HG03045 (cell line): ENCODE measurements around the gene STARD8.
"Not testable (repeated sequence)": the region's sequence is repeated elsewhere in the genome, so short reads cannot be mapped to it uniquely, and the experiment has no call there.

ENCODE experiments used
- ATAC-seq: cut with Tn5 transposase; IDR thresholded peaks from one replicate; pipeline ENCODE4 v1.9.1; 2021; ENCODE audit warnings: mild to moderate bottlenecking, moderate library complexity; ENCODE audit not compliant: unreplicated experiment

The STARD8 gene, protein sequence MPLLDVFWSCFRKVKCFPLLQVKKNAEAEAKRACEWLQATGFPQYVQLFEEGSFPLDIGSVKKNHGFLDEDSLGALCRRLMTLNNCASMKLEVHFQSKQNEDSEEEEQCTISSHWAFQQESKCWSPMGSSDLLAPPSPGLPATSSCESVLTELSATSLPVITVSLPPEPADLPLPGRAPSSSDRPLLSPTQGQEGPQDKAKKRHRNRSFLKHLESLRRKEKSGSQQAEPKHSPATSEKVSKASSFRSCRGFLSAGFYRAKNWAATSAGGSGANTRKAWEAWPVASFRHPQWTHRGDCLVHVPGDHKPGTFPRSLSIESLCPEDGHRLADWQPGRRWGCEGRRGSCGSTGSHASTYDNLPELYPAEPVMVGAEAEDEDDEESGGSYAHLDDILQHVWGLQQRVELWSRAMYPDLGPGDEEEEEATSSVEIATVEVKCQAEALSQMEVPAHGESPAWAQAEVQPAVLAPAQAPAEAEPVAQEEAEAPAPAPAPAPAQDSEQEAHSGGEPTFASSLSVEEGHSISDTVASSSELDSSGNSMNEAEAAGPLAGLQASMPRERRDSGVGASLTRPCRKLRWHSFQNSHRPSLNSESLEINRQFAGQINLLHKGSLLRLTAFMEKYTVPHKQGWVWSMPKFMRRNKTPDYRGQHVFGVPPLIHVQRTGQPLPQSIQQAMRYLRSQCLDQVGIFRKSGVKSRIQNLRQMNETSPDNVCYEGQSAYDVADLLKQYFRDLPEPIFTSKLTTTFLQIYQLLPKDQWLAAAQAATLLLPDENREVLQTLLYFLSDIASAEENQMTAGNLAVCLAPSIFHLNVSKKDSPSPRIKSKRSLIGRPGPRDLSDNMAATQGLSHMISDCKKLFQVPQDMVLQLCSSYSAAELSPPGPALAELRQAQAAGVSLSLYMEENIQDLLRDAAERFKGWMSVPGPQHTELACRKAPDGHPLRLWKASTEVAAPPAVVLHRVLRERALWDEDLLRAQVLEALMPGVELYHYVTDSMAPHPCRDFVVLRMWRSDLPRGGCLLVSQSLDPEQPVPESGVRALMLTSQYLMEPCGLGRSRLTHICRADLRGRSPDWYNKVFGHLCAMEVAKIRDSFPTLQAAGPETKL

DNA sequence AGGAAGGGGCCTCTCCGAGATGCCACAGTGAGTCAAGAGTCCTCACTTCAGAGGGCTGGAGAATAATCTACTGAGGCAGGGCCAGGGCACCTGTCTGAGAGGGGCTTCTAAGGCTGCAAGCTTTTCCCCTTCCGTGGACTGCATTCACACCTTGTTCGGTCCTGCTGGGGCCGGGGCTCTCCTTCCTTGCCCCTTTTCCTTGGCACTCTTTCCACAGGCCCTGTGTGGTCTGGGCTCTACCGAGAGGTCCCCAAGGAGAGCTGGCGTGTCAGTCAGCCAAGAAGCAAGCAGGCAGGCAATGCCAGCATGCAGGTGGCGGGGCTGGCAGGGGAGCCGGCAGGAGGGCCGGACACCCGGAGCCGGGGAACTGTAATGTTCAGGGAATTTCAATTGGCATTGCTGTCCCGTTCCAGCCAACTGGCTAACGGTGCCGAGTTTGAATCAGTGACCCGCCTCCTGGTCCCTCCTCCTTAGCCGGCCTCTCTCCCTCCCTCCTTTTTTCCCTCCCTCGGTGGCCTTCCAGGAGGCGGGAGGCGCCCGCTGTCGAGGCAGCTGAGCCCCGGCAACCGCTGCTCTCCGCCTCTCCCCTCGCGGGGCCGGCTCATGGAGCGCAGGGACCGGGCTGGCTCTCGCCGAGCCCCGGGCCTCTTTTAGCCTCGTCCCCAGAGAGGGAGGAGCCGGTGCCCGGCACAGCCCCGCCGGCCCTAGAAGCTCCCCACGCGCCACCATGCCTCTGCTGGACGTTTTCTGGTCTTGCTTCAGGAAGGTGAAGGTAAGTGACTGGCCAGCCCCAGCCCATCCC, at the start of gene STARD8:
Gene STARD8 (plus strand): TSS at position 511 of the 802 bp plus-strand sequence. CDS start 217 bp downstream, at position 728.
- no peak for ATAC-seq

DNA sequence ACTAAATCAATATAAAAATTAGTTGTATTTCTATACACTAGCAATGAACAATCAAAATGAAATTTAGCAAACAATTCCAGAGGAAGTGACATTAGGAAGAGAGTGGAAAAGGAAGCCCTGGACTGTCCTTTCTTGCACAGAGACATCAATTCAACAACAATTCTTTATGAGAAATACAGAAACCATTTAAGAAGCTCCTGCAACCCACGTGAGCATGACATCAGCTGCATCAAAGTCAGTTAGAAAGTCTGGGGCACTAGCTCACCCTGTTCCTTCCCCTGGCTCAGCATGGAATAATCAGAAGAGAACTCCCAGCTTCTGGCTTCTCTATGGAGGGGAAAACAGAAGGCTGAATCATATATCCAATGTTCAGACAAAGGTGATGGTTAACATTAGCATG, 48.6 kb upstream of the STARD8 start:
- no peak for ATAC-seq

DNA sequence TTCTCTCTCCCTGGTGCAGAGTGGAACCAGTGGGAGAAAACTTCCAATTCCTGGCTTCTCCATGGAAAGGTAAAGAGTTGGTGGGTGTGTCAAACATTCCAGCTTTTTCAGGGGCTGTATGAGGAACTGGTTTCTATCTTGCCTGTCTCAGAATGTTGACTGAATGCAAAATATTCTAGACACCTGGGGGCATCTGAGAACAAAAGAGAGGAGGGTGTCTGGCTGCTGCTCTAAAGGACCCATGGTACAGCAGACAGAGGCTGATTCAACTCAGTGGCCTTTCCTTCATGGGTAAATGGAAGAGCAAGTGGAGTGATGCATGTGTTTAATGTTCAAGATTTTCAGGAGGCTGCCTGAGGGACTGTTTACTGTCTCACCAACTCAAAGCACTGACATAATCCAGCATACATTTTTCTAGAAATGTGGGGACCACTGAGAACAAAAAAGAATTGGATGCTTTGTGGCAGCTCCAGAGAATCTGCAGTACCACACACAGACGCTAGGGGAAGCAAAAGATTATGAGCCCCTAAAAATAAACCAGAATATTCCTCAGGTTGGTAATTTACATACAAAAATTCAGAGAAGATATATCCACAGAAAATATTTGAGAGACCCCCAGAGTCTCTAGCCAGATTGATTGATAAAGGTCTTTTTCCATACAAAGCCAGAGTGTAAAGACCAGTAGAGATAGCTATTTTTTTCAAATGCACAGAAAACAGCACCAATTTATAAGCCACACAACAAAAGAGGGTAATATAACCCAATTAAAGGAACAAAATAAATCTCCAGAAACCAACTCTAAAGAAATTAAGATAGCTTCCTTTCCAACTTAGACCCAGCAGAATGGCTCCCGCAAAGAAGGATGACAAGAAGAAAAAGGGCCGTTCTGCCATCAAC, 48.0 kb upstream of the STARD8 start:
- no peak for ATAC-seq

DNA sequence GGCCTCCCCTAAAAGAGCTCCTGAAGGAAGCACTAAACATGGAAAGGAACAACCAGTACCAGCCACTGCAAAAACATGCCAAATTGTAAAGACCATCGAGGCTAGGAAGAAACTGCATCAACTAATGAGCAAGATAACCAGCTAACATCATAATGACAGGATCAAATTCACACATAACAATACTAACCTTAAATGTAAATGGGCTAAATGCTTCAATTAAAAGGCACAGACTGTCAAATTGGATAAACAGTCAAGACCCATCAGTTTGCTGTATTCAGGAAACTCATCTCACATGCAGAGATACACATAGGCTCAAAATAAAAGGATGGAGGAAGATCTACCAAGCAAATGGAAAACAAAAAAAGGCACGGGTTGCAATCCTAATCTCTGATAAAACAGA, 43.2 kb upstream of the STARD8 start:
- ATAC-seq, result not testable (repeated sequence)

DNA sequence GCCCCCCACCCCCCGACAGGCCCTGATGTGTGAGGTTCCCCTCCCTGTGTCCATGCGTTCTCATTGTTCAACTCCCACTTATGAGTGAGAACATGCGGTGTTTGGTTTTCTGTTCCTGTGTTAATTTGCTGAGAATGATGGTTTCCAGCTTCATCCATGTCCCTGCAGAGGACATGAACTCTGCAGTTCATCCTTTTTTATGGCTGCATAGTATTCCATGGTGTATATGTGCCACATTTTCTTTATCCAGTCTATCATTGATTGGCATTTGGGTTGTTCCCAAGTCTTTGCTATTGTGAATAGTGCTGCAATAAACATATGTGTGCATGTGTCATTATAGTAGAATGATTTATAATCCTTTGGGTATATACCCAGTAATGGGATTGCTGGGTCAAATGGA, 32.7 kb upstream of the STARD8 start:
- not testable (repeated sequence) for ATAC-seq

DNA sequence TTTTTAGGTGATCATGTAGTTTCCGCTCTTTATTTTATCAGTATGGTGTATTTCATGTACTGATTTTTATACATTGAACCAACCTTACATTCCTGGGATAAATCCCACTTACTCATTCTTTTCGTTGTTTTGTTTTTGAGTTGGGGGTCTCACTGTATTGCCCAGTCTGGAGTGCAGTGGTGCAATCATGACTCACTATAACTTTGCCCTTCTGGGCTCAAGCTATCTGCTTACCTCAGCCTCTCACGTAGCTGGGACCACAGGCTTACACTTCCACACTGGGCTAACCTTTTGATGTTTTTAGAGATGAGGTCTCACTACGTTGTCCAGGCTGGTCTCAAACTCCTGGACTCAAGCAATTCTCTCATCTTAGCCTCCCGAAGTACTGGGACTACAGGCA, 19.5 kb upstream of the STARD8 start:
- no peak for ATAC-seq

DNA sequence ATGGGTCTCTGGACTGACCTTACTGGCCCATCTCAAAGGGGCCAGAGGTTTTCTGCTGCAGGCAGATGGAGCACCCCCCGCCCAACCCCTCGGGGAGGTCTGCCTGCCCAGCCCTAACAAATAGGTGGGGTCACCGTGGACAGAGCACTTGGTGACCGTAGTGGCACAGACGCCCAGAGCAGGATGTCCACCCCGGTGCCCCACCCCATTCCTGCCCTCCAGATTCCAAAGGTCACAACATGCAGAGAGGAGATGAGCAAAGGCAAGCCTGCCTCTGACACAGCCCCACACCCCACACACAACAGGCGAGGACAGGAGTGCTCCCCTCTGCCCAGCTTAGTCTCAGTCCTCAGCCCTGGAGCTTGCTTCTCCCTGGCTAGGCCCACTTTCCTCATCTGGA, 17.5 kb upstream of the STARD8 start:
- ATAC-seq, result not testable (repeated sequence)

DNA sequence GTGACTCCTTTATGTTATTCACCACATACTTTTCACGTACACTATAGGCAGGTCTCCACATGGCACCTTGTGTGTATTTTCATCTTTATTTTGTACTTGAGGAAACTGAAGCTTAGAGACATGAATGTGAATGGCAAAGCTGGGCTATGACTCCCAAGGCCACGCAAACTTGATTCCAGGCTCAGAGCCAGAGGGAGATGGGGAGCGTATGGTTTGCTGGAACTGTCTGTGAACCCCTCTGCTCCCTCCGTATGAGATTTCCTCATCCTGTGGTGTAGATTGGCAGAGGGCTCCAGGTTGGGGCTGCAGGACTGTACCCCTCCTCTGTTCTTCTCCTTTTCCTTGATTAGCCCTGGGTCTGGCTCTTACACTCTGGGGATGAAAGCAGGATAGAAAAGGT, 16.1 kb upstream of the STARD8 start:
- ATAC-seq, result no peak

DNA sequence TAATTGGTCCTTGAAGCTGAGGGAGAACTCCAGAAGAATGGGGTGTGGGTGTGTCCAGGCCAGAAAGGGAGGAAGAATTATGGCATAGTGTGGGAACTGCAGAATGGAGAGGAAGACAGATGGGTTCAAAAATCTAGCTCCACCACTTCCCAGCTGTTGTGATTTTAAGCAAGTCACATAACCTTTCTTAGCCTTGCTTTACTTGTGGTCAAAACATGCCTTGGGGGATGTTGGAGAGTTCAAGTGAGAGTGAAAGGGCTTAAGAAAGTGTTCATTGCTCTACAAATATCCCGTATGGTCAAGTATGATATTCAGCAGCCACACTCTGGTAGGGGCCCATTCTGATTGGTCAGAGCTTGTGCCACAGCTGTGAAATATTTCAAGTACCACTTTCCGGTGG, 15.0 kb upstream of the STARD8 start:
- ATAC-seq, result no peak

DNA sequence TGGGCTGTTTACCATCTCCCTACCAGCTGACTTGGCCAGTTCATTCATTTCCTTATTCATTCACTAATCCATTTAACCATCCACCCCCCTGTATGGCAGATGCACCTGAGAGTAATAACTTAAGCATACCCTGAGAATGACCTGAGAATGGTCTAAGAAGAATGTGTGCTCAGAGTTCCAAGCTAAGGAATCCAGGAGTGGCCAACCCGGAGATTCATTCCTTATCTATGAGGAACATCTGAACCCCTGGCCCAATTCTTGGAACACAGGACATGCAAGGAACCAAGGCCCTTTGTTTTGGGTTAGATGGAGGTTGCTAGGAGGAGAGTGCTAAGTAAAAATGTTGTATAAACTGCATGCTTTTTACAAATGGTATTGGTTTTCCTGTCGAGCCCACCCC, 13.5 kb upstream of the STARD8 start:
- no peak for ATAC-seq

DNA sequence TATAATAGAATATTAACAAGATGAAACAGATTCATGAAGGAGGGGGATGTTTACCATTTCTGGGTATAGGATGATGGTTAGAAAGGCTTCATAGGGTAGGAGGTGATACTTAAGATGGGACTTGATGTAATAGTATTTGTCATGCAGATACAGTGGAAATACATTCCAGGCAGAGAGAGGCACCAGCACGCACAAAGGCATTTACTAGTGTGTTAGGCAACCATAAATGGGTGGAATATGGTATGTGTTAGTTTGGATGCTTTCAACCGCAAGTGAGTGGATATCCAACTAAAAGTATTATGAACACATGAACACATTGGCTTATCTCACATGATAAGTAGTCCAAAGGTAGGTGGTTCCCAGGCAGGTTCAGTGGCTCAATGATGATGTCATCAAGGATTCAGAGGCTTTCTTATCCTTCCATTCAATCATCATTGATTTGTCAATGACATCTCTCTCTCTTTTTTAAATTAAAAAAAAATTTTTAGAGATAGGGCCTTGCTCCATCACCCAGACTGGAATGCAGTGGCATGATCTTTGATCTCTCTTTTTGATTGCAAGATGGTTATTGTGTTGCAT, 12.7 kb upstream of the STARD8 start:
- ATAC-seq, result no peak

DNA sequence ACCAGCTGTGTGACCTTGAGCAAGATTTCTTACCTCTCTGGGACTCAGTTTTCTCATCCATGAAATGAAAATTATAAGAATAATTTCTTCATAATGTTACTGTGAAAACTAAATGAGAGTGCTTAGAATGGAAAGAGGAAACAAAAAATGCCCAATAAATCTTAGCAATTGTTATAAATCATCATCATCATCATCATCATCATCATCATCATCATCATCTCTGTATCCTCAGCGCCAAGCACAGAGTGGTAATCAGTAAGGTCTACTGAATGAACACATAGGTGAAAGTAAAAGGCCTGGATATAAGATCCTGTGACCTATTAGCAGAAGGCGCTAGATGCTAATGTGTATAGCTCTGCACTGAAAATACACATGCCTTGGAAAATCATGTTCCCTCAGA, 6.8 kb upstream of the STARD8 start:
- ATAC-seq, result no peak

DNA sequence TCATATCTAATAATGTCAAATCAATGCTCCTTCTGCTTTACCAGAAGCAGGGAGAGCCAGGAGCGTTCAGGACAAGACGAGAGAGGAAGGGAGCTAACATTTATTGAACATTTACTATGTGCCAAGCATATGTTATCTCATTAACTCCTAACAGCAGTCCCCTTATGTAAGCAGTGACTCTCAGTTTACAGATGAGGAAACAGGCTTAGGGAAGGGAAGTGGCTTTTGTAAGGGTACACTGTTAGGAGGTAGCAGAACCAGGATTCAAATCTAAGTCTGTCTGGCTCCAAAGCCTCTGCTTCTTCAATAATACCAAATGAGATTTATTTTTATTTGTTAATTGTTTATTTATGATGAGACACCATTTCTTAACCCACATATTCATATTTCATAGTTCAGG, 2.6 kb upstream of the STARD8 start:
- ATAC-seq, result no peak

DNA sequence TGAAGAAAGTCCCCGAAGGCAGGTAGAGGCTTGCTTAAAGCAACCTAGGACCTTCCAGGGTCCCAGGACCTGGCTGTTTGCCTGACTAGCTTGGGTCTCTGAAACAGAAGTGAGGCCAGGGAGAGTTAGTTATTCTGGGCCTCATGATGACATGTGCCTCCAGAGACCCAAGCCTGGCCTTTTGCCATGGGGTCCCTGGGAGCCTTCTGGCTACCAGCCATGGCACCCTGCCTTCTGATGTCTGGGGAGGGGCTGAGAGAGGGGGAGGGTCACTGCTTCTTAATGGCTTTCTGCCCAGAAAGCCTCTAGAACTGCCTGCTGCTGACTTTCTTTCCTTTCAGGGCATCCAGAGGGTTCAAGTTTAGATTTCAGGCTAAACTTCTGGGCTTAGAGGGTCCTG, 1.0 kb upstream of the STARD8 start:
- ATAC-seq, result no peak

DNA sequence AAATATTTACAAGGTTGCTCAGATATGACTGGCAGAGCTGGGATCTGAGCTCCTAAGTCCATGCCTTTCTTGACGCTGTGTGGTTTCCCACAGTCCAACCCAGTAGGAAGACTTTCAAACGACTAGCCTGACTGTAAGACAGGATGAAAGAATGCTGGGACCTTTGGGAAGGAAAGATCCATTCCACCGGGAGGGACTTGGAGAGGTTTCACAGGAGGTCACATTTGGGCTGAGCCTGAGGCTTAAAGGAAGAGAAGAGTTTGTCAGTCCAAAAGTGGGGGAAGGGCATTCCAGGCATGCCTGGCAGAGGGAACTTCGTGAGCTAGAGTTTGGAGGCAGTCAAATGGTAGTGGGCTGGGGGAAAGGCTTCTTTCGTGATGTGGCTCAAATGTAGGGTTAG, 1.5 kb downstream of the STARD8 start:
- ATAC-seq, result no peak

DNA sequence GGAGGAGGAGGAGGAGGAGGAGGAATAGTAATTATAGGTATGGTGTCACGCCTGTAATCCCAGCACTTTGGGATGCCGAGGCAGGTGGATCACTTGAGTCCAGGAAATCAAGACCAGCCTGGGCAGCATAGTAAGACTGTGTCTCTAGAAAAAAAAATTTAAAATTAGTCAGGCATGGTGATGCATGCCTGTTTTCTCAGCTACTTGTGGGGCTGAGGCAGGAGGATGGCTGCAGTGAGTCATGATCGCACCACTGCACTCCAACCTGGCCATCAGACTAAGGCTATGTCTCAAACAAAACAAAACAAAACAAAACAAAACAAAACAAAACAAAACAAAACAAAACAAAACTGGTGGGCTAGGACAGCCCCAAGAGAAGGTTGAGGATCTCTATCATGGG, 3.0 kb downstream of the STARD8 start:
- no peak for ATAC-seq

DNA sequence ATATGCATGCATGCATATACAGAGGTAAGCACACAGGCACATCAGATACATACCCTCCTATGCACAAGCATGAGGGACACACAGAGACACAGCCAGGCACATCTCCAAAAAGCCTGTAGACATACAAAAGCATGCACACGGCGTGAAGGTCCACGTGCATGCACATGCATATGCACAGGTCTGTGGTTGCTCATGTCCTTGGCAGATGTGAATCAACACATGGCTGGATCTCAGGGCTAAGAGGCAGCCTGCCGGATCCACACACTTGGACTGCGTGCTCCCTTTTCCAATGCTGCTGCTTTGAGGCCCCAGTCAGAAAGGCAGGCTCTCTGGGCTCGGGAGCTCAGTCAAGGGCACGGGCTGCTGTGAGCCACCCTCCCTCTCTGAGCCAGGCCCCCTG, 3.6 kb downstream of the STARD8 start:
- no peak for ATAC-seq

DNA sequence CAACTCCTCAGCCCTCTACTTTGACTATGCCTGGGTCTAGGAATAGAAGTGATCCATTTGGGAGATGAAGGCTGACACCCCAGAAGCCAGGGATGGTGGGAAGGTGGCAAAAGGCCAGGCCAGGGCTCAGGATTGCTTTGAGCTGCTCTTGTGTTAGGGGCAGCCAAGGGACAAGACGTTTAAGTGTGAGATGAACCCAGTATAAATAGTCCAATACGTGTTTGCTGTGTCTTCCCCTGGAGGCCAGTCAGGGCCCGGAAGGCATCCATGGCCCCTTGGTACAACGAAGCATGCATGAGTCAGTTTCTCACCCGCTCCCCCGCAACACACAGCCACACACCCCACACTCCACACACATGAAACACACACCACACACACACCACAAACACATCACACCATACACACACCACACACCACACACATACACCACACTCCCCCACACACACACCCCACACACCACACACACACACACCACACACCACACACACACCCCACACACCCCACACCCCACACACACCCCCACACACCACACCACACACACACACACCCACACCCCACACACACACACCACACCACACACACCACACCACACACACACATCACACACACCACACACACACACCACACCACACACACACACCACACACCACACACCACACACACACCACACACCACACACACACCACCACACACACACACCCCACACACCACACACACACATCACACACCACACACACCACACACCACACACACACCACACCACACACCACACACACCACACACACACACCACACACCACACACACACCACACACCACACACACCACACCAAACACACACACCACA, 5.1 kb downstream of the STARD8 start:
- ATAC-seq, result no peak

DNA sequence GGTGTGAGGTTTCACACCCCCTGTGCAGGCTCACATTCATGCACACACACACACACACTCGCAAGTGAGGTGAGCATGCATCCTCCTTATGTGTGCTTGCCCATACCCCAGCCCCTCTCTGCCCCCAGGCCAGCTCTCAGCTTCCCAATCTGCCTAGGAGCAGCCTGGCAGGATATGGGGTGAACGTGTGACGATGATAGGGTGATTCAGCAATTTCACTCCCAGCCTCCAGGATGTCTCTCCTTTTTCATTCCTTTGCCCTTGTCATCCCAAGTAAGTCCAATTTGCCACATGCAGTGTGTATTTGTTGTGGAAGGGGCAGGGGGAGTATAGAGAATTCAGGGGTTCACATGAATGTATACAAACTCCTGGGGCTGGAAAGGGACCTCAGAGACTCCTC, 7.2 kb downstream of the STARD8 start:
- ATAC-seq, result no peak
